Left hindlimb (tissue), 1 donor: Measurements from ENCODE around the gene HM13.
A peak's percentile ranks its signal among the peaks of the same experiment; 100 is the strongest.
"Not testable (repeated sequence)": the region's sequence is repeated elsewhere in the genome, so short reads cannot be mapped to it uniquely, and the experiment has no call there.

Experiments
- DNase-seq: peaks from one replicate; pipeline ENCODE4 v3.0.0-alpha.2; 2018

The HM13 gene

DNA sequence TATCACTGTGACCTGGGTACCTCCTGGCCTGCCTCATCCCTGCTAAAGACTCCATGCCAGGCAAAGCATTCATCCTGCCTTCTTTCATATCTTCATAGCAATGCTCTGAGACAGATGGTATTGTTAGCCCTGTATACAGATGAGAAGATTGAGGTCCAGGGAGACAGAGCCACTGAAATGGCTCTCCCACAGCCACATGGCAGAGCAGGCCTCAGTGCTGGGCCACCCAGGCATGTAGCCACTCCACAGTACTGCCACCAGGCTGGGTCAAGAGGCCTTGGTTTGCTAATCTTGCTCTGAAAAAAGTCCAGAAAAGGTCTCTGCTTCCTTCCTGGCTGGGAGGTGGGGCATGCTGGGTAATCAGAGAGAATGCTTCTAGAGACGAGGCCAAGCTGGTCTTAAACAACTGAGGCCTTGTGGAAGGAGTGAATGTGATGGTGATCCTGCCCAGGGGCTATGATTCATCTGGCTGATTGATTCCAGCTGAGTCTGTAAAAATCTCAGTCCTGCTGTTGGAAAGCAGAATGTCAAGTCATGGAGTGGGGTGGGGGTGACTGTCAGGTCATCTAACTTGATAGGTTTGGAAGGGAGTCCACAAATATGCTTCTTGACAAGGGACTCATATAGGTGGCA, 29.8 kb downstream of the HM13 start:
- DNase-seq = no peak

DNA sequence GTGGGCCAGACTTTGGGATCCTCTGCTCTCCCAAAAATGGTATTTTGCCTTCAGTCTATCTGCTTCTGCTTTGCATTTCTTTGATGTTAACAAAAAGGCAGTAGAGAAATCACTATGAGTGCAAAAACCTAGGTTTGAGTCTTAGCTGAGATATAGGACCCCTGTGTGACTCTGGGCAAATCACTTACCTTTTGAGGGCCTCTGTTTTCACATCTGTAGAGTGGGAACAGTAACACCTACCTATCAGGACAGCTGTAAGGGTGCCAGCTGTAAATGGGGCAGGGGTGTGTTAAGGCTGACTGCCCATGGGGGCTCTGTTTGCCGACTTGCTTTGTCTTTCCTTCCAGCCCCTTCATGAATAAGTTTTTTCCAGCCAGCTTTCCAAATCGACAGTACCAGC, 30.4 kb downstream of the HM13 start:
- DNase-seq = no peak

DNA sequence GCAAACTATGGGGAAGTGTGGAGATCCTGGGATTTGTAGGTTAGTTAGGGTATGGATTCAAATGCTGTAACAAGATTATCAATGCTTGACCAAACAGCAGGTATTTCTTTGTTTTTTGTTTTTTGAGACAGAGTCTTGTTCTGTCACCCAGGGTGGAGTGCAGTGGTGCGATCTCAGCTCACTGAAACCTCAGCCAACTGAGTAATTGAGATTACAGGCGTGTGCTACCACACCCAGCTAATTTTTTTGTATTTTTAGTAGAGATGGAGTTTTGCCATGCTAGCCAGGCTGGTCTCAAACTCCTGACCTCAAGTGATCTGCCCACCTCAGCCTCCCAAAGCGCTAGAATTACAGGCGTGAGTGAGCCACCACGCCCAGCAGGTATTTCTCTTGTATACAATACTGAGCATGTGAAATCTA, 31.4 kb downstream of the HM13 start:
- not testable (repeated sequence) for DNase-seq

DNA sequence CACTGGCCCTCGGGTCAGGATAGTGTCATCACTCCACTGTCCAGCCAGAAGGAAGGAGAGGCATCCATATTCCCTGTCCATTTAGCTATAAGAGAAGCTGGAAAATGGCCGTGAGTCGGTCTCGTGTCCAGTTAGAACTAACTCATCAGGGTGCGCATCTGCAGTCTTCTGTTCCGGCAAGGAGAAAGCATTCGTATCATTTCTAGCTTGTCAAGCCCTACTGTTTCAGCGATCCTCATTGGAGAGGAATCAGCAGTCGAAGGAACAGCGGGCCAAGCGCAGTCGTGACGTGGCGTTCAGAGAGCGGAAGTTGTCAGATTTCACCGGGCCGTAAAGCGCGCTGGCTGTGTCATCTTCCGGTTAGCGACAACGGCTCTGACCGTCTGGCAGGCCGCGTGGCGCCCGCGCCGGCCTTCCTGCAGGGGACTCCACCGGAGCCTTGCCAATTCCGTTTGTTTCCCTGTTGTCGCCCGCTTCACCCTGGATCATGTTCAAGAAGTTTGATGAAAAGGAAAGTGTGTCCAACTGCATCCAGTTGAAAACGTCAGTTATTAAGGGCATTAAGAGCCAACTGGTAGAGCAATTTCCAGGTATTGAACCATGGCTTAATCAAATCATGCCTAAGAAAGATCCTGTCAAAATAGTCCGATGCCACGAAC, 32.9 kb downstream of the HM13 start:
- peak; percentile 91 for DNase-seq

DNA sequence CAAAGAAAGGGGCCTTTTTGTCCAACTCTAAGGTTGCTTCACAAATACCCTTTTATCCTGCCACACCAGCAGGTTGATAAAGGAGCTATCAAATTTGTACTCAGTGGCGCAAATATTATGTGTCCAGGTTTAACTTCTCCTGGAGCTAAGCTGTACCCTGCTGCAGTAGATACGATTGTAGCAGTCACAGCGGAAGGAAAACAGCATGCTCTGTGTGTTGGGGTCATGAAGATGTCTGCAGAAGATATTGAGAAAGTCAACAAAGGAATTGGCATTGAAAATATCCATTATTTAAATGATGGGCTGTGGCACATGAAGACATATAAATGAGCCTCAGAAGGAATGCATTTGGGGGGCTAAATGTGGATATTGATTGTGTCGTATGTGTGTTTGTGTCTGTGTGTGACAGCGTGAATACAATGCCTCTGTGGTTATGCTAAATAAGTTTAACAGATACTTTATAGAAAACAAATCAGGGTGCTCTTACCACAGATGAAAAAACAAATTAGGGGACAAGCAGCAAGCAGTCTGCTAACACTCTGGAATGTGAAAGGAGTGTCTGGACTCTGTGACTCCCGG, 33.6 kb downstream of the HM13 start:
- DNase-seq = no peak

DNA sequence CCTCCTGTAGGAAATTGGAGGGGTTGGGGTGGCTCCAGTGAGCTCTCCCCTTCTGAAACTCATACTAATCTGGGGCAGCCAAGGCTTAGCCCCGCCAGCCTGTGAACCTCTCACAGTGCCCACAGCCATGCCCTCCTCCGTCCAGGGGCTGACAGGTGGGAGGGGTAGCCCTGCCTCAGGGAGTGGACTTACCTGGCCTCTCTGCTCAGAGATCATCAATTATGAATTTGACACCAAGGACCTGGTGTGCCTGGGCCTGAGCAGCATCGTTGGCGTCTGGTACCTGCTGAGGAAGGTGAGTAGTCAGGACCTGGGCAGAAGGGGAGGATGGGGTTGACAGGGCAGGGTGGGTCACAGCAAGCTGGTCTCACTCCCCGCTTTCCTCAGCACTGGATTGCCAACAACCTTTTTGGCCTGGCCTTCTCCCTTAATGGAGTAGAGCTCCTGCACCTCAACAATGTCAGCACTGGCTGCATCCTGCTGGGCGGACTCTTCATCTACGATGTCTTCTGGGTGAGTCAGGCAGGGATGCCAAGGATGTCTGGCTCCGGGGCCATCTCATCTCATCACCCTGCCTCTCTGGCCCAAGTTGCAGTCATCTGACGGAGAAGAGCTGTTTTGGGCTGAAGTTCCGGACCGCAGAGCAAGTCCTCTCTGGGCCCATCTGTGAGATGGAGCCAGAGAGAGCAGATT, 34.7 kb downstream of the HM13 start:
- no peak for DNase-seq

DNA sequence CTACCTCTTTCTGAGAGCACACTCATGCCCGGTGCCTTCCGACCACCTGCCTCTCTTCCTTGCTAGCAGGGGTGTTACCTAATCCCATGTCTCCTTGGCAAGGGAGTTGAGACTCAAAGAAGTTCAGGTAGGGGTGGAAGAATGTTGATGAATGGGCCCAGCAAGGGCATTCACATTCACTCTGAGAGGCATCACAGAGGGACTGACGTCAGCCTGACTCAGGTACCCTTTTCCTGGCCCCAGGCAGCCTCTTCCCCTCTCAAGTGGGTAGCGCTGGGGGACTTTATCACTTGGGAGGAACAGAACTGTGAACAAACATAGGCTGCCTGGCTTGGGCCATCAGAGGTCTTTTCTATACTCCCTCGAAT, 35.3 kb downstream of the HM13 start:
- DNase-seq = no peak

DNA sequence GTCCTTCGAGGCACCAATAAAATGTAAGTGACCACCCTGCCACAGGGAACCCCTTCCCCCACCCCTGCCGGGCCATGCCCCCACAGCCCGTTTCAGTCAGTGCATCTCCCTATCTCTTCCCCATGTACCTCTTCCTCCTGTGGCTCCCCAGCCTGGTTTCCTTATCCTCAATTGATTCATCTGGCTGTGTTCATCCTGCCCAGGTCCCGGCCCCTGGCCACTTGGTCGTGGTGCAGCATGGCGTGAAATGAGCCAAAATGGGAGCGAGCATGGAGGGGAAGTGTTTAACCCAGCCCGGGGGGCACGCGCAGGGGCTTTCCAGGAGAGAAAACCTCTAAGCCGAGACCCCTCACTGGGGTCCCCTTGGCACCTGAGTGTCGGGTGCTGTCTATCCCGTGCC, 35.9 kb downstream of the HM13 start:
- no peak for DNase-seq

DNA sequence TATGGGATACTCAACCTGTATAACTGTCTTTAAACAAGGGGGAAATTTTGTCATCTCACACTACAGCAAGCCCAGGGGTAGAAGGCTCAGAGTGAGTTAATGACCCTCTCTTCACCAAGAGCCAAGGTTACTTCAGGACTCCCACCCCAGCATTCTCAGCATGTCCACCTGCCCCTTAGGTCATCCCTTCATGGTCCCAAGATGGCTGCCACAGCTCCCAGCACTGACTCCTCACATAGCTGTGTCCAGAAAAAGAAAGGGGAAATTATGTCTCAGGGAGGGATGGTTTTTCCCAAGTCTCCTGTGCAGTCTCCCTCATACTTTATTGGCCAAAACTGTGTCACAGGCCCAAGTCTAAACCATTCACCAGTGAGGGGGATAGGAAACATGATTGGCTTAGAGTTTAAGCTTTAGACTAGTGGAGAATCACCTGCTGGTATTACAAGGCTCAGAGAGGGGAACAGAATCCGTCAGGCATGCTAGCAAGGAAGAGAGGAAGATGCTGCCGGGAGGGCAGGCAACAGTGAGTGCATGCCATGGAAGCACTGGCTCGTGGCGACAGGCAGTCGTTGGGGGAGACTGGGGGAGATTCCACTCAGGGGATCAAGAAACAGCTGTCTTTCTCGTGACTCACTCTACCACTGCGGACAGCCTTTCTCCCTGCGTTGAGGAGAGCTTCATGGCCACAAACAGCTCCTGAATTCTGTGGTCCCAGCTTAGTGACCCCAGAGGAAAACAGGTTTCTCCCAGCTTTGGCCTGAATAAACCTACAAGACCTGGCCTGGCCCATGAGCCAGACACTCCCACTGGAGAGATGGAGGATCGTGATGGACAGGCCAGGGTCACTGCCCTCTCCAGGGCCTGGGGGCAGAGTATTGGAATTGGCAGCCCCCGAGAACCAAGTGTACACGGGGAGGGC, 37.2 kb downstream of the HM13 start:
- no peak for DNase-seq

DNA sequence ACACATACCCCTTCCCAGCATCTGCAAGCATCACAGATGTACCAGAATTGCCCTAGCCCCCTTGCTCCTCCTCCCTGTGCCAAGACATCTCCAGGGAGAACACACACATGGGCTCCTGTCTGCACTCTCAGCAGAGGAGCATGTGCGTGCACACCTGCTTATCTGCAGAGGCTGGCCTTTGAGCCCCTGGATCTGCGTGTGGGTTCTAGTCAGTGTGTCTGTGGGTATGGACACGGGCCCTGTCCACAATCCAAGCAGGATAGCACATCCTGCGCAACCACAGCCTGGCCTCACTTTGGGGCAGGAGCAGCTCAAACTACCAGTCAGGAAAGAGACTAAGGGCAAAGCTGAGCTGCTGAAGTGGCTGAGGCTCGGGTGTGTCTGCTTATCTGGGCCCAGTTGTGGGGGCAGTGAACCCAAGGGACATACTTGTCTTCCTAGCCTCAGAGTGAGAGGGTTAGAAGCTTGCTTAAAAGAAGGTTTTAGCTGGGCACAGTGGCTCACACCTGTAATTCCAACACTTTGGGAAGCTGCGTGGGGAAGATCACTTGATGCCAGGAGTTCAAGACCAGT, 41.0 kb downstream of the HM13 start:
- DNase-seq = no peak

DNA sequence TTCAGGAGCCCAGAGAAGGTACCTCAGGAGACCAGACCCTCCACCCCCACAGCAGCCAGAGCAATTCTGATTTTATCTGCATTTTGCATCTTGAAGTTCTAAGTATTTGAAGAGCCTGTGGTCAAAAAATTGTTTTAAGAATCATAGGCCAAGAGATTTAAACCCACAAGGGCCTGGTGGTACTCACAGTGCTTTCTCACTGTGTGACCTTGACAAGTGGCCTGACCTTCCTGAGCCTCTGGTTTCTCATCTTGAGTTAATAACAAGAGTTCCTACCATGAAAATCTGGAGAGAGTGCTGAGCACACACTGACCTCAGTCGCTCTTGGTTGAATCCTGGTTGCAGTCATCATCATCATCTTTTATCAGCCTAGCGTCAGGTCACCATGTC, 45.5 kb downstream of the HM13 start:
- no peak for DNase-seq

DNA sequence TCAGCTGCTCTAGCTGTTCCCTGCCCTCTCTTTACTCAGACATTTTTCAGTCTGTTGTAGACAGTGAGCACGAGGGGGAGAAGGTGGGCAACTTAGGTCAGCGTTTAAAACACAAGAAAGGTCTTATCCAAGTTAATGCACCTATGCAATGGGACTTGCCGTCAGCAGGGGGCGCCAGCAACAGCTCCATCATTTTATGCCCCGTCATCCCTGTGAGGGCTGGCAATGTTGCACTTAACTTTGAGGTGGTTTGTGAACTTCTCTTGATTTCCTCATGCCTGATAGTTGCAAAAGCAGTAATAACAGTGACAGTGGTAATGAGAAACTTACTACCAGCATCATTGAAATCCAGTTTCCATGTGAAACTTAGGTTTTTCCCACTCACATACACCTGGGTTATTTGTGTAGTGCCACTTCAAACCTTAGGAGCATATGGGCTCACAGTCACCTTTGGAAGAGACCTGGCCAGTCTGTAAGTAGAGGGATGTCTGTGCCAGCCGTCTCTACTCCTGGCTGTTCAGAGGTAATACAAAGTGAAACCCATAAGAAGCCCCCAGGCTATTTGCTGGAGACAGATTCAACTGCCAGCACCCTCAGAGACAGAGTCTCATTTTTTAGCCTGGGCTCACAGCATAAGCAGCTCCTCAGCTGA, 46.0 kb downstream of the HM13 start:
- DNase-seq = no peak

DNA sequence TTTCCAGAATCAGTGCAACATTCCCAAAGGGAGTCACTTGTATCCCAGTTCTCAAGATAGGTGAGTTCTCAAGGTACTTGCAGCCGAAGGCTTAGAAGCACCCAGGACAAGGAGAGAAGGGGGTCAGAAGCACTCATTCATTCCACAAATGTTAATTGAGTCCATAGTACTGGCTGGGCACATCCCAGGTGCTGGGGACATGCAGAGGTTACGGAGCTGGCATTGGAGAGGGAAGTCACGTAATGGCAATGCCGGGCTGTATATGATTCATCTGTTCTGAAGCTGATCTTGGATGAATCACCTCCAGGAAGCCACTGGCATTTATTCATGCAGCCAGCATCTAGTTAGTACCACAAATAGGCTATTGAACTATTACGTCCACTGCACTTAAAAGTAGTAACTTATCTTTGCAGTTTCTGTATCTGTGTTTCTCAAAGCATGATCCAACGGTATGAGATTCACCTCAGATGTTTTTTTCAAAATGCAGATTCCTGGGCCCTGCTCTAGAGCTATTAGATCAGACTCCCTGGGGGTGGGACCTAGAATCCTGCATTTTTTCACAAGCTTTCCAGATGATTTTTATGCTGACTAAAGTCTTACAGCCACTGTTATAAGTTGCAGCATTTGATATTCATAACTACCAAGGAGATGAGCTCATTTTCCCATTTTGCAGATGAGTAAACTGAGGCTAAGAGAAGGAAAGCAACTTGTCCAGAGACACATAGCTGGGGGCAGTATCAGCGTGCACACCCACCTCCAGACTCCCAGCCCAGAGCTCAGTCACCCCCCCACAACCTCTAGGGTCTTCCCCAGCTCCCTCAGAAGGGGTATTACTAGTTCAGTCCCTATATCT, 46.7 kb downstream of the HM13 start:
- DNase-seq = no peak

DNA sequence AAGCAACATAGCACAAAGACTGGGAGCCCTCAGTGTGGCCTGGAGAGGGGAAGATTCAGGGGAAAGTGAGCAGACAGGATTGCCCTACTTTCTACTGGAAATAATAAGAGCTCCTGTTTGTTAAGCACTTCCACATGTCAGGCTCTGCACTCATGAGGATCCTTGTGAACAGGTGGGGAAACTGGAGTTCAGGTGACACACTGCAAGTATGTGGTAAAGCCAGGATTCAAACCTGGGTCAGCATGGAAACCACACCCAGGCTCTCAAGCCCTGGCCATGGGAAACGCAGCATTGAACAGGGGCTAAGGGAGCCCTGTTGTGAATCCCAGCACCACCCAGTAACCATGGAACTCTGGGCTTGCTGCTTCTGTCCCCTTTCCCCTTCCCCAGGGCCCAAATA, 48.0 kb downstream of the HM13 start:
- DNase-seq = no peak

DNA sequence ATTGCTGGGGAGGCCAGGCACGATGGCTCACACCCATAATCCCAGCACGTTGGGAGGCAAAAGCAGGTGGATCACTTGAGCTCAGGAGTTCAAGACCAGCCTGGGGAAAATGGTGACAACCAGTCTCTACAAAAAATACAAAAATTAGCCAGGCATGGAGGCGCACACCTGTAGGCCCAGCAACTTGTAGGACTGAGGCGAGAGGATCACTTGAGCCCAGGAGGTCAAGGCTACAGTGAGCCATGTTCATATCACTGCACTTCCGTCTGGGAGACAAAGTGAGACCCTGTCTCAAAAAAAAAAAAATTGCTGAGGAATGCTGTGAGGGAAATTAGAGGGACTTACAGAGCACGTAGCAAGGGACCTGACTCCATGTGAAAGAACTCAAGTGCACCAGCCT, 50.0 kb downstream of the HM13 start:
- DNase-seq = no peak

DNA sequence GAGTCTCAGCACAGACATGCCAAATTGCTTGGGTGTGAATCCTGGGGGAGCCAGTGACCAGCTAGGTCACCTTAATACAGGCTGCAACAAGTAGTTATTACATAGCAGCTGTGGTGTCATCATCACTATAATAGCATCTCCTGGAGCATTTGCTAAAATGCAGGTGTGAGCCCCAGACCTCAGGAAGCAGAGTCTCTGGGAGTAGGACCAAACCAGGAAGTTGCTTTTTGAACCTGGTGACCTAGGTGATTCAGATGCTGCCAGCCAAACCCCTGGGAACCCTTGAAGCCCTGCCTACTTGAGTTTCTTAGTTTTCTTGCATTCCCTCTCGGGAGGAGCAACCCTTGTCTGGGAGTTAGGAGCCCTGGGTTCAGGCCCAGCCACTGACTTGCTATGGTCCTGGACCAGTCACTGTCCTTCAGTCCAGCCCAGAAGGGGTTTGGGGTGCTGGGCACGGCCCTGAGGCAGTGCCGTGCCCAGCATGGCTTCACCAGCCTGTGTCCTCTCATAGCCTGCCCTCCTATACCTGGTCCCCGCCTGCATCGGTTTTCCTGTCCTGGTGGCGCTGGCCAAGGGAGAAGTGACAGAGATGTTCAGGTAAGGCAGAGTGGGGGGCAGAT, 51.6 kb downstream of the HM13 start:
- DNase-seq = no peak

DNA sequence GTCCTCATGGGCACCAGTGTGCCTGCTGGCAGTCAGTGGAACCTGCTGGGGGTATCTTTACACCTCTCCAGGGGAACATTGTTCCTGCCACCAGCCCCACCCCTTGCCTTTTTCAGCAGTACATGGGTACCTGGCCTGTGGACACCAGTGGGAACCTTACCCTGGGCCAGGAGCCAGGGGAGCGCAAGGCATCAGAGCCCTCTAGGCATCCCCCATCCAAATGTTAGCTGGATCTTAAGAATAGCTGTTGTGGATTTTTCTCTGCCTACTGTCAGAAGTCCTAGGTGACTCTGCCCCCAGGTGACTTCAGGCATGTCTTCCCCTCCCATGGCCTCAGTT, 52.0 kb downstream of the HM13 start:
- no peak for DNase-seq

DNA sequence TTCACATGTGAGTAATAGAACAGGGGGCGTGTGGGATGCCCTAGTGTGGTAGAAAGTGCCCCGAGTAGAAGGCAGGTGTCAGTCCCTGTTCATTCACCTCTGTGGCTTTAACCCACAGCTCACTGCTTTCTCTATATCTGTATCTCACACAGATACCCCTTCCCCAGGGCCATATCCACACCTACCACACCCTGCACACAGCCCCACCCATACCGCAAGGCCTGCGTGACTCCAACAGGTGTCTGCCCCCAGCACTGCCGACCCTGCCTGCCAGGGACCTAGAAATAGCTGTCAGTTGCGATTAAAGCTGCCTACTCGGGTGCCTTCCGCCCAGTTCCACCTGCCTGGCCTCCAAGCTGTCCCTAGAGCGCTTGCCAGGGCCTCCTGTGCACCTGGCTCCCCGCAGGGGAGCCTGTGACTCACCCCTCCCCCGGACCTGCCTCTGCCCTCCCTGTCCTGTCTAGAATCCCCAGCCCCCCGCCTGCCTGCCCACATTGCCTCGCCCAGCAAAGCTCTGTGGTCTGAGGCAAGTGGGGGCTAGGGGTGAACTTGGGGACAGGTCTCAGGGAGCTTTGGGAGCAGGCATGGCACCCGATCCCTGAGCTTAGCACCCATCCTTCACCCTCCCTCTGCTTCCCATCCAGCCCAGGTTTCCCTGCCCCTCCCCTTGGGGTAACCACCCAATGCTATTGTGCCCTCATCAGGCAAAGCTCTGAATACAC, 52.6 kb downstream of the HM13 start:
- no peak for DNase-seq

DNA sequence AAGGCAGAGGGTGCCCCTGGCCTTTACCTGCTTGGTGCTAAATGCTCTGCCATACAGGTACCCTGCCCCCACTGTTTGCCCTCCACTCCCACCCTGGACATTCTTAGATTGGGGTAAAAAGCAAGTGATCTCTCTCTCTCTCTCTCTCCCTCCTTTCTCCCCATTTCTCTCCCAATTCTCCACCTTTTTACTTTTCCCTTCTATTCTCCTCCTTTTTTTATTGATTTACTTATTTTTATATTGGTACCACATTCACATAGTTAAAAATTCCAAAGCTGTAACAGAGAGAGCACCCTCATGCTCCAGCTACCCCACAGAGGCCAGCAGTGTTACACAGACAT, 53.1 kb downstream of the HM13 start:
- no peak for DNase-seq

DNA sequence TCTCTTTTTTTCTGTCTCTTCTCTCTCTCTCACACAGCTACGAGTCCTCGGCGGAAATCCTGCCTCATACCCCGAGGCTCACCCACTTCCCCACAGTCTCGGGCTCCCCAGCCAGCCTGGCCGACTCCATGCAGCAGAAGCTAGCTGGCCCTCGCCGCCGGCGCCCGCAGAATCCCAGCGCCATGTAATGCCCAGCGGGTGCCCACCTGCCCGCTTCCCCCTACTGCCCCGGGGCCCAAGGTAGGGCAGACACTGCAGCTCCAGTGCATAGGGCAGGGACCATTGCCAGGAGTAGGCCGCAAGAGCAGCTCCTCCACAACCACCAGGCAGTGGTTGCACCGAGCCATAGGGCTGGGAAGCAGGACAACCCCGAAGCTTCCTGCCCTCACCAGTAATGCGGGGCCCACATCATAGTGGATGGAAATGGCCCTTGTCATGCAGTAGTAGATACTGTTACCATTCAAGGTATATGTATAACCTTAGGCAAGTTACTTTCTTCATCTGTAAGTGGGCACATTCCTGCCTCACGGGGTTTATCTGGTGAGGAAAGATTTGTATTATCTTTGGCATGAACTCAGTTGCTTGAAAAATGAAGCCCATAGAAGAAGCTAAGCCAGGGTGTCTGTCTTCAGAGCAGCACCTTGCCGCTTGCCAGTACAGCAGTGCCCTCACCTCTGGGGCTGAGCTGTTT, 53.9 kb downstream of the HM13 start:
- no peak for DNase-seq
